Astrocyte (in vitro differentiated cells and primary cell): ENCODE data around the gene MMP28. TPM values are rescaled to one million over a fixed set of nuclear protein-coding genes. Genes with fewer than 3 reads are reported as not detected.

Experiments used
- DNase-seq: peaks from one replicate; pipeline ENCODE4 v3.0.0-alpha.2; 2010; ENCODE audit warnings: low read depth
- FAIRE-seq: peaks from 2 replicates; lab custom pipeline; 2011; peaks lifted over from hg19 to GRCh38; lab: Jason Lieb, UNC
- H2AFZ ChIP-seq: 2 replicates; pipeline ENCODE4 v1.6.0; 2012; ENCODE audit warnings: low read depth, low read length, inconsistent platforms
- H3K27ac ChIP-seq: 2 replicates; pipeline ENCODE4 v1.5.1; 2011; ENCODE audit warnings: low read depth, low read length, inconsistent platforms
- H3K27me3 ChIP-seq: 2 replicates; pipeline ENCODE4 v1.6.0; 2011; ENCODE audit warnings: low read length, inconsistent platforms; ENCODE audit not compliant: insufficient read depth
- H3K36me3 ChIP-seq: 2 replicates; pipeline ENCODE4 v1.5.1; 2011; ENCODE audit warnings: low read length, inconsistent platforms; ENCODE audit not compliant: insufficient read depth
- H3K4me1 ChIP-seq: 2 replicates; pipeline ENCODE4 v1.5.1; 2011; ENCODE audit warnings: low read length, inconsistent platforms; ENCODE audit not compliant: insufficient read depth
- H3K4me2 ChIP-seq: 2 replicates; pipeline ENCODE4 v1.6.0; 2012; ENCODE audit warnings: low read length, inconsistent platforms
- H3K4me3 ChIP-seq: 2 replicates; pipeline ENCODE4 v1.5.1; 2011; ENCODE audit warnings: low read depth, mild to moderate bottlenecking, low read length, inconsistent platforms; ENCODE audit not compliant: insufficient read depth
- H3K79me2 ChIP-seq: 2 replicates; pipeline ENCODE4 v1.6.0; 2012; ENCODE audit warnings: mild to moderate bottlenecking, low read length, inconsistent platforms; ENCODE audit not compliant: insufficient read depth
- H3K9ac ChIP-seq: 2 replicates; pipeline ENCODE4 v1.6.0; 2012; ENCODE audit warnings: mild to moderate bottlenecking, low read length, inconsistent platforms
- H3K9me3 ChIP-seq: 2 replicates; pipeline ENCODE4 v1.5.1; 2012; ENCODE audit warnings: low read depth, mild to moderate bottlenecking, low read length, inconsistent platforms; ENCODE audit not compliant: insufficient read depth
- H4K20me1 ChIP-seq: 2 replicates; pipeline ENCODE4 v1.6.0; 2012; ENCODE audit warnings: low read length, inconsistent platforms; ENCODE audit not compliant: insufficient read depth
- H3K27ac Mint-ChIP-seq: one replicate; pipeline ENCODE4 v1.8.0; 2021; ENCODE audit warnings: mild to moderate bottlenecking, mixed read lengths; ENCODE audit not compliant: unreplicated experiment
- H3K27me3 Mint-ChIP-seq: one replicate; pipeline ENCODE4 v1.8.0; 2021; ENCODE audit warnings: low read depth, mixed read lengths; ENCODE audit not compliant: unreplicated experiment
- H3K36me3 Mint-ChIP-seq: one replicate; pipeline ENCODE4 v1.8.0; 2021; ENCODE audit warnings: low read depth, mixed read lengths; ENCODE audit not compliant: unreplicated experiment
- H3K4me1 Mint-ChIP-seq: one replicate; pipeline ENCODE4 v1.8.0; 2021; ENCODE audit warnings: low read depth, mixed read lengths; ENCODE audit not compliant: unreplicated experiment
- H3K4me3 Mint-ChIP-seq: one replicate; pipeline ENCODE4 v1.8.0; 2021; ENCODE audit warnings: mild to moderate bottlenecking, moderate library complexity, mixed read lengths; ENCODE audit not compliant: unreplicated experiment
- H3K9me3 Mint-ChIP-seq: one replicate; pipeline ENCODE4 v1.8.0; 2021; ENCODE audit warnings: mild to moderate bottlenecking, mixed read lengths; ENCODE audit not compliant: unreplicated experiment
- CTCF ChIP-seq: IDR thresholded peaks from 2 replicates; pipeline ENCODE4 v1.5.1; 2011; ENCODE audit warnings: low read depth, mild to moderate bottlenecking, inconsistent platforms, low read length, moderate library complexity; ENCODE audit not compliant: insufficient read depth
- EZH2 ChIP-seq: IDR thresholded peaks from 2 replicates; pipeline ENCODE4 v1.6.1; 2012; ENCODE audit warnings: mild to moderate bottlenecking, low read length, inconsistent platforms; ENCODE audit not compliant: insufficient read depth
- total RNA-seq: library from RNA; stranded (reverse); gene quantifications from 2 replicates; pipeline ENCODE4 v1.2.1, GENCODE V29; 2021

Gene MMP28
- total RNA-seq, 1 donor from 2014 or later, result 1.2 TPM

- H4K20me1 ChIP-seq, result no peaks in the 10 kb centered on the region
- peaks cover 17% of the 10 kb centered on the region for H3K27me3 Mint-ChIP-seq
- FAIRE-seq, result no peak
- peaks cover 15% of the 10 kb centered on the region for H3K4me1 Mint-ChIP-seq
- H3K79me2 ChIP-seq, result no peaks in the 10 kb centered on the region
- H3K27ac Mint-ChIP-seq, result peak overlapping the region; percentile 89
- peak overlapping the region; percentile 85 for H3K4me3 Mint-ChIP-seq
- peak; percentile 58 for DNase-seq
- H3K36me3 Mint-ChIP-seq, result no peaks in the 10 kb centered on the region
- TF ChIP-seq CTCF, result peak; percentile 58
- TF ChIP-seq EZH2, result no peak
- H3K27me3 ChIP-seq, result peaks cover 9% of the 10 kb centered on the region
- no peaks in the 10 kb centered on the region for H3K9me3 ChIP-seq
- H3K4me2 ChIP-seq, result peak overlapping the region; percentile 90
- peak overlapping the region; percentile 90 for H2AFZ ChIP-seq
- peaks cover 8% of the 10 kb centered on the region for H3K4me1 ChIP-seq
- peaks cover 3% of the 10 kb centered on the region for H3K9me3 Mint-ChIP-seq
- H3K27ac ChIP-seq, result no peak overlapping the region
- H3K36me3 ChIP-seq, result no peaks in the 10 kb centered on the region
- peak overlapping the region; percentile 17 for H3K9ac ChIP-seq
- H3K4me3 ChIP-seq, result peak overlapping the region; percentile 38
Measured at GRCh38 chr17:35764123-35764991, 31.1 kb downstream of the MMP28 start.

- peak overlapping the region; percentile 90 for H2AFZ ChIP-seq
- peak overlapping the region; percentile 78 for H3K4me3 Mint-ChIP-seq
- FAIRE-seq, result no peak
Measured at GRCh38 chr17:35763767-35764122, 31.7 kb downstream of the MMP28 start.

More at GRCh38 chr17:35763767-35764122, 31.7 kb downstream of the MMP28 start:
- Histone ChIP-seq H3K27ac (no peak overlapping the region), H3K4me2 (peak overlapping the region; percentile 90), H3K36me3 (no peaks in the 10 kb centered on the region), H3K9me3 (no peaks in the 10 kb centered on the region), H3K4me3 (no peak overlapping the region), H3K9ac (no peak overlapping the region), H3K79me2 (no peaks in the 10 kb centered on the region), H3K27me3 (peaks cover 4% of the 10 kb centered on the region), H3K4me1 (peaks cover 8% of the 10 kb centered on the region), H4K20me1 (no peaks in the 10 kb centered on the region)
- Mint-ChIP-seq H3K27me3 (peaks cover 15% of the 10 kb centered on the region), H3K27ac (no peak overlapping the region), H3K4me1 (peaks cover 15% of the 10 kb centered on the region), H3K9me3 (peaks cover 3% of the 10 kb centered on the region), H3K36me3 (no peaks in the 10 kb centered on the region)
- DNase-seq, result no peak
- TF ChIP-seq EZH2, result no peak
- TF ChIP-seq CTCF, result no peak
